ENCODE results near the gene SHROOM1. TPM values are rescaled to one million over a fixed set of nuclear protein-coding genes. Genes with fewer than 3 reads are reported as not detected.

The SHROOM1 gene
- total RNA-seq, 2 donors from 2014 or later: 62.1 to 364 TPM

- H3K9me3 ChIP-seq: no peaks in the 10 kb centered on the region
- H3K36me3 ChIP-seq: no peaks in the 10 kb centered on the region
- DNase-seq (ENCODE audit: low spot score): no peak
- H3K27ac ChIP-seq: peak overlapping the region; percentile 90 to 95
- no peaks in the 10 kb centered on the region for H3K27me3 ChIP-seq (replicated peaks; ENCODE audit: insufficient read depth)
- 82% methylated on average over 15 of the region's 15 CpGs for WGBS
- intact Hi-C loops (cut with DNase I): loop anchor here (2.0 to 5.0 kb wide), 2 partner anchors 36 to 52 kb away; partner anchors contain the start of genes GDF9 and UQCRQ
- TF ChIP-seq POLR2AphosphoS5 (IDR thresholded peaks at IDR 0.05) (no peak), CTCF (IDR thresholded peaks at IDR 0.05) (no peak), POLR2A (IDR thresholded peaks at IDR 0.05) (no peak)
- peaks cover 12% of the 10 kb centered on the region for H3K4me1 ChIP-seq (replicated peaks)
- peak overlapping the region; percentile 55 to 74 for H3K4me3 ChIP-seq
Observed at GRCh38 chr5:132831095-132831860, 831 bp upstream of the SHROOM1 start.

GRCh38 chr5:132829742-132830435, 558 bp downstream of the SHROOM1 start:
- intact Hi-C loops (cut with DNase I): loop anchor here (2.0 to 10.0 kb wide), 4 partner anchors 37 to 305 kb away; partner anchors contain the start of genes GDF9, HSPA4 and UQCRQ
- peak overlapping the region; percentile 55 to 74 for H3K4me3 ChIP-seq
- DNase-seq (ENCODE audit: low spot score): peak; percentile 82
- TF ChIP-seq CTCF (IDR thresholded peaks at IDR 0.05) (peak; percentile 86 to 94 (median 90)), POLR2A (IDR thresholded peaks at IDR 0.05) (no peak), POLR2AphosphoS5 (IDR thresholded peaks at IDR 0.05) (peak; percentile 34)
- H3K27me3 ChIP-seq (replicated peaks; ENCODE audit: insufficient read depth): no peaks in the 10 kb centered on the region
- WGBS: 3% methylated on average over 45 of the region's 75 CpGs
- peak overlapping the region; percentile 90 to 95 for H3K27ac ChIP-seq
- no peaks in the 10 kb centered on the region for H3K36me3 ChIP-seq
- no peaks in the 10 kb centered on the region for H3K9me3 ChIP-seq
- H3K4me1 ChIP-seq (replicated peaks): peaks cover 12% of the 10 kb centered on the region

- no peak for DNase-seq (ENCODE audit: low spot score)
- WGBS: 53% methylated on average over 3 of the region's 4 CpGs
Observed at GRCh38 chr5:132828846-132829494, 1.5 kb downstream of the SHROOM1 start.

More at GRCh38 chr5:132828846-132829494, 1.5 kb downstream of the SHROOM1 start:
- H3K36me3 ChIP-seq: no peaks in the 10 kb centered on the region
- peaks cover 12% of the 10 kb centered on the region for H3K4me1 ChIP-seq (replicated peaks)
- H3K9me3 ChIP-seq: no peaks in the 10 kb centered on the region
- TF ChIP-seq POLR2A (IDR thresholded peaks at IDR 0.05) (no peak), POLR2AphosphoS5 (IDR thresholded peaks at IDR 0.05) (no peak), CTCF (IDR thresholded peaks at IDR 0.05) (no peak)
- peak overlapping the region; percentile 90 to 95 for H3K27ac ChIP-seq
- no peaks in the 10 kb centered on the region for H3K27me3 ChIP-seq (replicated peaks; ENCODE audit: insufficient read depth)
- peak overlapping the region; percentile 55 to 74 for H3K4me3 ChIP-seq
- intact Hi-C loops (cut with DNase I): loop anchor here (10.0 kb wide), 2 partner anchors 226 to 304 kb away; partner anchors contain the start of gene HSPA4

All from prostate gland (tissue), 2 donors.